HG02642 (cell line): Measurements from ENCODE around the gene PHF1.

Experiments
- ATAC-seq: cut with Tn5 transposase; IDR thresholded peaks from one replicate; pipeline ENCODE4 v1.9.1; 2021; ENCODE audit warnings: mild to moderate bottlenecking; ENCODE audit not compliant: unreplicated experiment, poor library complexity

Gene PHF1

DNA sequence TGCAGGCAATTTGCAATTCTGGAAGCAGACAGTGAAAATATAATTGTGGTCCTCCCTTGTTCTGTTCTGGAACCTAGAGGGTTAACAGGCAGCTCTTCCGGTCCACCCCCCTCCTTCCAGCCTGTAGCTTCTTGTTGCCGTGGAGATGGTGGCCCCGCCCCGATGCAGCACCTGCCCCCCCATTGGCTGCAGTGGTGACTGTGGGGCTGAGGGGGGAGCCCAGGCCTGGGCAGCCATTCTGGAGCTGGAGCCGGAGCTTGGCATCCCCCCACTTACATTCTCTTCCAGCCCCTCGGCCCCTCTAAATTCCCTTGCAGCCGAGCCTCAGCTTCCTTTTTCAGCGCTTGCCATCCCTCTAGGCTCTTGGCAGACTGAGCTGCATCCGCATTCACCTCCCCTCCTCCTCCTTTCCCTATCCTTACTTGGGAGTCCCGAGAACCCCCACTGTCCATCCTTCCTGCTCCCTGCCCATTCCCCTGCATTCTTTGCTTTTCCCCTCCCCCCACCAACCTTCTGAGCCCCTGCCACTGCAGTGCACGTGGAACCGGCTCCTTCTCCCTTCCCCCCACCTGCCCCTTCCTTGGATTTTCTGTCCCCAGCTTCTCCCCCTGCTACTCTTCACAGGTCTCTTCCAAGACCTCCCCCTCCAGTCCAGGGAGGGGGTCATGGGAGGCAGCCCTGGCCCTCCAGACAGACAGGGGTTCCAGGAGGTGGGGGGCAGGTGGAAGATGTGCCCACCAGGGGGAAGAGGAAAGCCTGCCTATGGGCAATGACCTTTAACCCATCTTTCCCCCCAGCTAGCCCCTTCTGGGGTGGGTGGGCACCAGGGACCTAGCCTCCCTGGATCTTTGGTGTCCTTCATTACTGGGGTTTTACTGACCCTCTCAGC lies 20.4 kb downstream of the PHF1 start:
- ATAC-seq: no peak

DNA sequence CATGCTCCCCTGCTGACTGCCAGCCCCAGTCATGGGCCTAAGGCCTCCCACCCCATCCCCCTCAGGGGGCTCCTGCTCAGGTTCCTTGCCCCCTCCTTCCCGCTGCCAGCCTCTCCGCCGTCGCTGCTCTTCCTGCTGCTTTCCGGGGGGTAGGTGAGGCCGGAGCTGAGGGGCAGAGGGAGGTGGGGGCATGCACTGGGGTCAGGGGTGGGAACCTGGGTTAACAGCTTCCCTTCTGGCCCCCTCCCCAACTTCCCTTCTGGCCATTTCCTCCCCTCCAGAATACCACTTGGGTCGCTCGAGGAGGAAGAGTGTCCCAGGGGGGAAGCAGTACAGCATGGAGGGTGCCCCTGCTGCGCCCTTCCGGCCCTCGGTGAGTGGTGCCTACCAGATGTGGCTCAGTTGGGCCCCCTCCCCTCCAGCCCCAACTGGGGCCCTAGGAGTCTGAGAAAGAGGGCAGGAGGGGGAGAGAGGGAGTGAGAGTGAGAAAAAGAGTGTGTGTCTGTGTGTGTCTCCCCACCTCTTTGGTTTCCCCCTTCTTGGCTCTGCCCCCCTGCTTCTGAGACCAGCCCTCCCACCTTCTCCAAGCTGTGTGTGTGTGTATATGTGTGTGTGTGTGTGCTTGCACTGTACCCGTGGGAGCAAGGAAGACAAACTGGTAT lies 21.2 kb downstream of the PHF1 start:
- ATAC-seq: no peak

DNA sequence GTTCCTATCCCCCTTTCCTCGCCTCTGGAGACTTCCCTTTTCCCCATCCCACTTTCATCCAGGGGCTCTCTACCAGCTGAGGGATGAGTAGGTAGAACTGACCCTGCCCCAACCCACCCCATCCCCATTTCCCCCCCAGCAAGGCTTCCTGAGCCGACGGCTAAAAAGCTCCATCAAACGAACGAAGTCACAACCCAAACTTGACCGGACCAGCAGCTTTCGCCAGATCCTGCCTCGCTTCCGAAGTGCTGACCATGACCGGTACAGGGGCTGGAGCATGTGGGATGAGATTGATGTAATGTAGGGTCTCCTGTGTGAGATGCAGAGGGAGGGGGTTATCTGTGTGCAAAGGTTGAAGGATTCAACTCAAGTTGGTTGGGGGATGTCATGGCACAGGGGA lies 21.7 kb downstream of the PHF1 start:
- no peak for ATAC-seq

DNA sequence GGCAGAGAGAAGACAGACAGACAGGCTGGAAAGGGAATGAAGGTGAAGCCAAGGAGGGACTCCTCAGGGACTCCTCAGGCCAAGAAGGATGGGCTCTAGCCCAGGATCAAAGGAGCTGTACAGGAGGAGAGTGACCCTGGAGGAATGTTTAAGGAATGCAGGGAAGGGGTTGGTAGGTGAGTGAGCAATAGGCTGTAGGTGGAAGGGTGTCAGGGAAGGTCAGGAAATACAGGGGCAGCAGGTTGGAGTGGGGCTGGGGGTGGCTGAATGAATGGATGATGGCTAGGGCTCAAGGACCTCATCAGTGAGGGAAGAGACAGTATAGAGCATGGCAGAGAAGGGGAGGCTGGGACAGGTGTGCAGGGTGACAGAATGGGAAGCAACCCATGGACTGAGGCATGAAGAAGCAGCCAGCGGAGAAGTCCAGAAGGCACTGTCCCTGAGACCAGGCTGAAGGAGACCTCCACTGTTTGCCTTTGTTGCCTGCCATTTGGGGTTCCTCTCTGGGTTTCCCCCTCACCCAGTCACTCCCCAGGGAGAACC lies 22.3 kb downstream of the PHF1 start:
- ATAC-seq: no peak

DNA sequence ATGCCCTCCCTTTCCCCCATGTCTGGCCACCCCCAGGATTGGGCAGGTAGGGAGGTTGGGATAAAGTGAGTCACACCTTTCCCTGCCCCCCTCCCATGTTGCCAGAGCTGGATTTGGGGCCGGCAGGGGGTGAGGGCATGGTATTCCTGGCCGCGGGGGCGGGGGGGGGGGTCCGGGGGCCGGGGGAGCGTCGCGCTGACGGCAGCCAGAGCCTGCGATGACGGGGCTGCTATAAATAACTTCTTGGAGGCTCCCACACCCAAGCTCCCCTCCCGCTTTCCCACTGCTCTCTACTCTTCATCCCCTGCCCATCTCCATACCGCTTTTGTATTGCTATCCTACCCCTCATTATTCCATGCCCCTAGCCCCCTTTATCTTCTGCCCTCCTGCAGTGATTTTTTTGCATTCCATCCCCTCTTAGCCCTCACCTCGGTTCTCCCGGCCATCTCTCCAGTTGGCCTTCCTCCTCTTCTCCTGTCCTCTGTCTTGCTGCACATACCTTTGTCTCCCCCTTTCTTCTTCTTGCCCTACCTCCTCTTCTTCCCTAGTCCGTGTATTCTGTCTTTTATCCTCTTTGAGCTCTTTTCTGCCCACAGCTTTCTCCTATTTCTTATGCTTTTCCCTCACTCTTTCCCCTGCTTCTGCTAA lies 22.9 kb downstream of the PHF1 start:
- ATAC-seq: no peak

DNA sequence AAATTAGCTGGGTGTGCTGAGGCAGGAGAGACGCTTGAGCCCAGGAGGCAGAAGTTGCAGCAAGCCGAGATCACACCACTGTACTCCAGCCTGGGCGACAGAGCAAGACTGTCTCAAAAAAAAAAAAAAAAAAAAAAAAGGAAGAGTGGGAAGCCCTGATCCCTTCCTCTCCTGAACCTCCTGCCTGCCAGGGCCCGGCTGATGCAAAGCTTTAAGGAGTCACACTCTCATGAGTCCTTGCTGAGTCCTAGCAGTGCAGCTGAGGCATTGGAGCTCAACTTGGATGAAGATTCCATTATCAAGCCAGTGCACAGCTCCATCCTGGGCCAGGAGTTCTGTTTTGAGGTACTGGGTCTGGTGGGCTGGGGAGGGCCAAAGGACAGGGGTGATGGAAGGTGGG lies 24.1 kb downstream of the PHF1 start:
- no peak for ATAC-seq

DNA sequence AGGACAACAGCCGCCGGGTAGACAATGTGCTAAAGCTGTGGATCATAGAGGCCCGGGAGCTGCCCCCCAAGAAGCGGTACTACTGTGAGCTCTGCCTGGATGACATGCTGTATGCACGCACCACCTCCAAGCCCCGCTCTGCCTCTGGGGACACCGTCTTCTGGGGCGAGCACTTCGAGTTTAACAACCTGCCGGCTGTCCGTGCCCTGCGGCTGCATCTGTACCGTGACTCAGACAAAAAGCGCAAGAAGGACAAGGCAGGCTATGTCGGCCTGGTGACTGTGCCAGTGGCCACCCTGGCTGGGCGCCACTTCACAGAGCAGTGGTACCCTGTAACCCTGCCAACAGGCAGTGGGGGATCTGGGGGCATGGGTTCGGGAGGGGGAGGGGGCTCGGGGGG lies 26.9 kb downstream of the PHF1 start:
- no peak for ATAC-seq

DNA sequence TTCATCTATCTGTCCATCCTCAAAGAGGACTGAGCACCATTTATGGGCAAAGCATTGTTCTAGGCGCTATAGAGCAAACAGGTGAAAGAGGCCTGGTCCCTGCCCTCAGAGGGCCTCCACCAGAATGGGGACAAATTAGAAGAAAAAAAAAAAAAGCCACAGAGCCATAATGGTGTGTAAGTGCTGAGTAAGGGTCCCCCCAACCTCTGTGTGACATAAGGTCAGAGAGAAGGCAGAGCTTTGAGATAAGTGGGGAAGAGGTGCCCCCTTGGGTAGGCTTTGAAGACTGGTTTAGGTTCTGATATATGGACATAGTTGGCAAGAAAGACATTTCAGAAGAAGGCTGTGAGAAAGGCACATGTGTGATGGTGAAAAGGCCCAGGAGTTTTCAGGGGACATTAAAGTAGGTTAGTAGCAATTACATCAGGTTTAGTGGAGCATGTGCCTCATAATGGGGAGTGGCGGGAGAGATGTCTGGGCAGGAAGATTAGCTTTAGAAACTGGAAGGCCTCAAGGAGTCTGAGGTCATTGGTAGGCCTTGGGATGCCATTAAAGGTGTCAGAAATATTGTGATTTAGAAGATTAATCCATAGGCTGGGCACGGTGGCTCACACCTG lies 28.3 kb downstream of the PHF1 start:
- ATAC-seq: no peak

DNA sequence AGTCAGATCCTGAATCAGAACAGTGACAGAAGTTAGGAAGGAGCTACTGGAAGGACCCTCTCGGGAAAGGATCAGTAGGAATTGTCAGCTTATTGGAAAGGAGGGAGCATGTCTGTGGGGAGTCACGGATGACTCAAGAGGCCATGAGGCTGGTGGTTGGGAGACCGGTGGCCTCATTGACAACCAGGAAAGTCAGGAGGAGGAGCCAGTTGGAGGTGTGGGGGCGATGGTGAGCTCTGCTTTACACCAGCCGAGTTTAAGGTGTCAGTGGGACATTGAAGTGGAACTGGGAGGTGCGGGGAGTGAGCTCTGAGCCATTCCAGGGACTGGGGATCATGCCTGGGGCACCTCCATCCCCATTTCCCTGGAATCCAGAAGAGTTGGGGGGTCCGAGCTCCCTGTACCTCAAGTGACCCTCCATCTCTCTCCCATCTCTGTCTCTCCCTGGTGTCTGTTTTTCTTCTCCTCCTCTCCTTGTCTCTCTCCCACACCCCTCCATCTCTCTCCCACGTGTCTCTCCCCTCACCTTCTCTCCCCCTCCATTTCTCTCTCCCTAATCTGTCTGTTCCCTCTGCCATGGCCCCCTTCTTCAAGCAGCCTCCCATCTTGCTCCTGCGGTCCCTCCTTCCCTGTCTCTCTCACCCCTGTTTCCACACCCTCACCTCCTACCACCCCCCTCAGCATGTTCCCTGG lies 29.3 kb downstream of the PHF1 start:
- no peak for ATAC-seq

DNA sequence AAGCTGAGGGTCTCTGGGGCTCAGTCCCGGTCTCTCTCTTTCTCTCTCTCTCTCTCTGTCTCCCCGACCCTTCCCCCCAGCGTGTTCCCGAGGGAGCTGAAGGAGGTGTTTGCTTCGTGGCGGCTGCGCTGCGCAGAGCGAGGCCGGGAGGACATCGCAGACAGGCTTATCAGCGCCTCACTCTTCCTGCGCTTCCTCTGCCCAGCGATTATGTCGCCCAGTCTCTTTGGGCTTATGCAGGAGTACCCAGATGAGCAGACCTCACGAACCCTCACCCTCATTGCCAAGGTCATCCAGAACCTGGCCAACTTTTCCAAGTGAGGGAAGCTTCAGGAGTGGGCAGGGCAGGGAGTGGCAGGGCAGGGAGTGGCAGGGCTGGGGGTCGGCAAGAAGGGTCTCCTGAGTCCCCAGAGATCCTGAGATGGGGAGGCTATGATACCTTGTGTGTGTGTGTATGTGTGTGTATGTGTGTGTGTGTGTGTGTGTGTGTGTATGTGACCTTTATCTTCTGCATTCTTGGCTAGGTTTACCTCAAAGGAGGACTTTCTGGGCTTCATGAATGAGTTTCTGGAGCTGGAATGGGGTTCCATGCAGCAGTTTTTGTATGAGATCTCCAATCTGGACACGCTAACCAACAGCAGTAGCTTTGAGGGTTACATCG lies 30.0 kb downstream of the PHF1 start:
- ATAC-seq: no peak

DNA sequence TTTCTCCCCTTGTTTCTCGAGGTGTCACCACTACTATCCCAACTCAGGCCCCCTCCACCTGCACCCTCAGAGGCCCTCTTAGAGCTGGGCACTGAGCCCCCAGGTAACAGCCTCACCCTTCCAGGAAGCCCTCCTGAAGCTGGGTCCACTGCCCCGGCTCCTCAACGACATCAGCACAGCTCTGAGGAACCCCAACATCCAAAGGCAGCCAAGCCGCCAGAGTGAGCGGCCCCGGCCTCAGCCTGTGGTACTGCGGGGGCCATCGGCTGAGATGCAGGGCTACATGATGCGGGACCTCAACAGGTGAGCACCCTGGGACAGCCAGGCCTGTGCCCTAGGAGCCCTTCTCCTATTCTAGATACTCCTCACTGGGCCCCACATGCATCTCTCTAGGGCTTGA lies 30.6 kb downstream of the PHF1 start:
- no peak for ATAC-seq

DNA sequence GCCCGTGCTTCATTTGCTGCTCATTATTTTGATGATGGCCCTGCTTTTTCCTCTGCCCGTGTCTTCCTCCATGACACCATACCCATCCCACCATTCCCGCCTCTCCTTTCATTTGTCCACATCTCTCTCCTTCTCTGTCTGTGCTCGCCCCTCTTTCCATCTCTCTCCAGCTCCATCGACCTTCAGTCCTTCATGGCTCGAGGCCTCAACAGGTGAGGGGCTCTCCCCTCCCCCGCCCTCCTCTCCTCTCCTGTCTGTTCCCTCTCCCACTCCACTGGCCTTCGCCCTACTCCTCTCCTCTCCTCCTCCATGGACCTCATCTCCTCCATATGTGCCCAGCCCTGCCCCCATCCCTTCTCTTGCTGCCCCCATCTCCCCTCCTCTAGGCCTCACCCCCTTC lies 31.5 kb downstream of the PHF1 start:
- ATAC-seq: no peak

DNA sequence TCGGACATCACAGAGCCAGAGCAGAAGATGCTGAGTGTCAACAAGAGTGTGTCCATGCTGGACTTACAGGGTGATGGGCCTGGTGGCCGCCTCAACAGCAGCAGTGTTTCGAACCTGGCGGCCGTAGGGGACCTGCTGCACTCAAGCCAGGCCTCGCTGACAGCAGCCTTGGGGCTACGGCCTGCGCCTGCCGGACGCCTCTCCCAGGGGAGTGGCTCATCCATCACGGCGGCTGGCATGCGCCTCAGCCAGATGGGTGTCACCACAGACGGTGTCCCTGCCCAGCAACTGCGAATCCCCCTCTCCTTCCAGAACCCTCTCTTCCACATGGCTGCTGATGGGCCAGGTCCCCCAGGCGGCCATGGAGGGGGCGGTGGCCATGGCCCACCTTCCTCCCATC lies 32.2 kb downstream of the PHF1 start:
- ATAC-seq: no peak

DNA sequence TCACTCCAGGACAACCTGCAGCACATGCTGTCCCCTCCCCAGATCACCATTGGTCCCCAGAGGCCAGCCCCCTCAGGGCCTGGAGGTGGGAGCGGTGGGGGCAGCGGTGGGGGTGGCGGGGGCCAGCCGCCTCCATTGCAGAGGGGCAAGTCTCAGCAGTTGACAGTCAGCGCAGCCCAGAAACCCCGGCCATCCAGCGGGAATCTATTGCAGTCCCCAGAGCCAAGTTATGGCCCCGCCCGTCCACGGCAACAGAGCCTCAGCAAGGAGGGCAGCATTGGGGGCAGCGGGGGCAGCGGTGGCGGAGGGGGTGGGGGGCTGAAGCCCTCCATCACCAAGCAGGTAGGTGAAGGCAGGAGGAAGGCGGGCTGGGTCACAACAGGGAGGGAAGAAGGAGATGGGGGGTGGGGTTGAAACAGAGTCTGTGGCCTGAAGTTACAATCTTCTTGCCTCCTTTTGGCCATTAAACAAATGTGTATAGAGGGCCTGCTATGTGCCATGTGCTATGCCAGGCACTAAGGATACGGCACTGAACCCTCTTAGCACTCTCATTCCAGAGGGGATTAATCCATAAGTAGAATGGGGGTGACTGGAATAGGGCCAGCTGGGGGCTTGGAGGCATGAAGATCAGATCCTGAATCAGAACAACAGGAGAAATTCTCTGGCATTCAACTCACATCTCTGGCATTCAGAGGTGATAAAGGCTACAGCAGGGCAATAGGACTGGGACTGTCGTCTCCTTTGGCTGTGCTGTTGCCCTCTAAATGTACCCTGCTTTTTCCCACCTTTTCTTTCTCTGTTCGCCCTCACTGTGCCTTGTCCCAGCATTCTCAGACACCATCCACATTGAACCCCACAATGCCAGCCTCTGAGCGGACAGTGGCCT lies 33.0 kb downstream of the PHF1 start:
- no peak for ATAC-seq

DNA sequence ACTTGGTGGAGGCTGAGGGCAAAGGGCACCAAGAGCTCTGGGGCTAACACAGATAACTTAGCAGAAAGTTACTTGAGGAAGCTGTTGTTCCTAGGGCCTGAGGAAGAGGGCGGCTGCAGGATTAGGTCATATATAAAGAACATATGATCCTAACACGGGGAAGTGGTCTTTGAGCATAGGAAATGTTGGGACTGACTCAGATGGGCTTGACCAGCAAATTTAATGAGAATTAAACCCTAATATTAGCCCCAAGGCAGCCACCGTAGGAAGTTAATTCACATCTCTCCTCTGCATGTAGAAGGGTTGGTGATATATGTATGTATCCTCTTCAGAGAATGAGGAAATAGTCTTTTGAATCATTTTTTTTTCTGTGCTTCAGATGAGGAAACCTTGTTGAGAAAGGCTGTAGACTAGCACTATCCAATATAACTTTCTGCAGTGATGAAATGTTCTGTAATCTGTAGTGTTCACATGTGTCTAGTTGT lies 34.3 kb downstream of the PHF1 start:
- no peak for ATAC-seq

DNA sequence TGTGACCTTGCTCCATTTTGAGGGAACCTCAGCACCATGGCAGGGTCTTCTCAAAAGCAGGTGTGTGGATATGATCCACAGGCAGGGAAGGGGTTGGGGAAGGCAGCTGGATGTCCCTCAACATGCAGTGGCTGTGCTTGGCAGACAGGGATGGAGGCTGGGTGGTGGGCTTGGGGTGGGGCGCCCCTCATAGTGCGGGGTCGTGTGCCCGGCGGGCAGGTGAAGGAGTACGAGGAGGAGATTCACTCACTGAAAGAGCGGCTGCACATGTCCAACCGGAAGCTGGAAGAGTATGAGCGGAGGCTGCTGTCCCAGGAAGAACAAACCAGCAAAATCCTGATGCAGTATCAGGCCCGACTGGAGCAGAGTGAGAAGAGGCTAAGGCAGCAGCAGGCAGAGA lies 35.5 kb downstream of the PHF1 start:
- no peak for ATAC-seq

DNA sequence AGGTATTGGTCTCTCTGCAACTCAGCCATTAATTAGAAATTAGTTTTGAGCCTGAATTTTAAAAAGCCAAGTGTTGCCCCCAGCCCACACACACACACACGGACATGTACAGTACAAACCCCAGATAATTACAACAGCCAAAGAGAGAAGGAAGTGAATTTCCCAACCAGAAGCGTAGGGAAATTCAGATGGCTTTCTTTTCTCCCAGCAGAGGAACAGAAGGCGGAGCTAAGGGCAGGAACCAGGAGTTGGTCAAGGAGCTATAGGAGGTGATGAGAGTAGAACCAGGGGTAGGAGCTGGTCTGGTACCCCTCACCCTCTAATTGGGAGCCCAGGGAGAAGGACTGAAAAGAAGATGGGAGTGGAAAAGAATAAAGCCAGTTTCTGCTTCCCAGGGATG lies 39.6 kb downstream of the PHF1 start:
- no peak for ATAC-seq

DNA sequence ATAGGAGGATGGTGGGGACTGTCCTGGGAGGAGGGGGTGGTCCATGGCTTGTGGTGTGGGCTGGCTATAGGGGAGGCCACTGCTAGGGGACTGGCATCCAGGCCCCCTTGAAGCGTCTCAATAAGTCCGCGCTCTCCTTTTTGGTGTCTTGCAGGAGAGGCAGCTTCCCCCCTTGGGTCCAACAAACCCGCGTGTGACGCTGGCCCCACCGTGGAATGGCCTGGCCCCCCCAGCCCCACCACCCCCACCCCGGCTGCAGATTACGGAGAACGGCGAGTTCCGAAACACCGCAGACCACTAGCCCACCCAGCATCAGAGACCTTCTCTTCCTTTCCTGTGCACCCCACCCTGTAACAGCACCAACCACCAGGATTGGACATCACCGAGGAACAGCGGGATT lies 40.8 kb downstream of the PHF1 start:
- no peak for ATAC-seq

DNA sequence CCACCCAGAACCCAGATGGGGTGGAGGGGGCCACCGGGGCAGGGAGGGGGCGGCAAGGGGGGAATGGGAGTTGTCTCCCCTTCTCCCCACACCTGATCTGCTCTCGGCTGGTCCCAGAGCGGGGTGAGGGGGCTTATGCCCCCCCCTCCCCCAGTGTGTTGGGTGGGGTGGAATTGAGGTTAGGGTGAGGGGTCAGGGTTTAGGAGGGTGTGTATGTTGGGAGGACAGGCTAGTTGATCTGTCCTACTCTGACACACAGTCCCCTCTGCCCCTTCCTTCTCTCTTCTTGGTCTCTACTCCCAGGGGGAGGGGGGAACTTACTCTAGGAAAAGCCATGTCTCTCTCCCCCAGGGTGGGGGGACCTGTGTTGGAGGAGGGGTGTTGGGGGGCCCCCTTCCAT lies 41.7 kb downstream of the PHF1 start:
- no peak for ATAC-seq
